HL-60/S4 treated with retinoic acid at 250 ng/mL for 4 days and 3 days (cell line): ENCODE results near the gene MORC1.
"Not testable (repeated sequence)": the region's sequence is repeated elsewhere in the genome, so short reads cannot be mapped to it uniquely, and the experiment has no call there.

Experiments
- in situ Hi-C: fragments of 300-500 bp; cut with MboI; formaldehyde crosslinking; loops from 2 replicates; pipeline ENCODE4 v1.7.0; 2022; ENCODE audit warnings: low sequenced_read_pairs

The MORC1 gene

GRCh38 chr3:109117939-109118338 lies at the start of gene MORC1:
MORC1 (minus strand) TSS chr3:109118134; CDS start chr3:109118059, 75 bp downstream.
- in situ Hi-C loops: no loop called here

GRCh38 chr3:109165905-109166304 lies 48.0 kb upstream of the MORC1 start:
- in situ Hi-C loops: no loop called here

- in situ Hi-C loops: no loop called here
Measured at GRCh38 chr3:109161487-109162123, 43.7 kb upstream of the MORC1 start.

- in situ Hi-C loops: no loop called here
Measured at GRCh38 chr3:109155828-109156227, 37.9 kb upstream of the MORC1 start.

- in situ Hi-C loops: no loop called here
Measured at GRCh38 chr3:109154979-109155378, 37.0 kb upstream of the MORC1 start.

- in situ Hi-C loops: no loop called here
Measured at GRCh38 chr3:109152320-109152719, 34.4 kb upstream of the MORC1 start.

- in situ Hi-C loops: no loop called here
Measured at GRCh38 chr3:109149078-109149477, 31.1 kb upstream of the MORC1 start.

GRCh38 chr3:109143646-109144045 lies 25.7 kb upstream of the MORC1 start:
- in situ Hi-C loops: no loop called here

GRCh38 chr3:109140318-109140717 lies 22.4 kb upstream of the MORC1 start:
- in situ Hi-C loops: no loop called here

GRCh38 chr3:109137761-109138160 lies 19.8 kb upstream of the MORC1 start:
- in situ Hi-C loops: no loop called here

GRCh38 chr3:109136523-109136922 lies 18.6 kb upstream of the MORC1 start, which contains the start of gene C3orf85:
C3orf85 (plus strand) TSS chr3:109136719; CDS start chr3:109136848, 129 bp downstream.
- in situ Hi-C loops: no loop called here

GRCh38 chr3:109133474-109133816 lies 15.5 kb upstream of the MORC1 start:
- in situ Hi-C loops: not testable (repeated sequence)

GRCh38 chr3:109132801-109133473 lies 15.0 kb upstream of the MORC1 start:
- in situ Hi-C loops: no loop called here

- in situ Hi-C loops: no loop called here
Measured at GRCh38 chr3:109131276-109131675, 13.3 kb upstream of the MORC1 start.

- in situ Hi-C loops: no loop called here
Measured at GRCh38 chr3:109127553-109127952, 9.6 kb upstream of the MORC1 start.

- in situ Hi-C loops: no loop called here
Measured at GRCh38 chr3:109125902-109126301, 8.0 kb upstream of the MORC1 start.

- in situ Hi-C loops: no loop called here
Measured at GRCh38 chr3:109122690-109123089, 4.8 kb upstream of the MORC1 start.

- in situ Hi-C loops: no loop called here
Measured at GRCh38 chr3:109118584-109118983, 650 bp upstream of the MORC1 start.

- in situ Hi-C loops: no loop called here
Measured at GRCh38 chr3:109116031-109116430, 1.9 kb downstream of the MORC1 start.

- in situ Hi-C loops: no loop called here
Measured at GRCh38 chr3:109115451-109115850, 2.5 kb downstream of the MORC1 start.

GRCh38 chr3:109114746-109115145 lies 3.2 kb downstream of the MORC1 start:
- in situ Hi-C loops: no loop called here

GRCh38 chr3:109112946-109113760 lies 4.8 kb downstream of the MORC1 start:
- in situ Hi-C loops: no loop called here
